ENCODE results near the gene OSBP2. TPM values are rescaled to one million over a fixed set of nuclear protein-coding genes. Genes with fewer than 3 reads are reported as not detected.
A peak's percentile ranks its signal among the peaks of the same experiment; 100 is the strongest.

OSBP2 gene
- polyA plus RNA-seq, 1 donor (not counting 4 experiments of a cell fraction or from before 2014, with no cell fraction given) = 3.0 TPM

GRCh38 chr22:30949934-30950660 is 255.4 kb downstream of the OSBP2 start:
- Histone ChIP-seq H3K9me3 (ENCODE audit: control insufficient read depth, low read depth, low read length) (no peaks in the 10 kb centered on the region), H3K36me3 (ENCODE audit: control insufficient read depth in 2 of 2, extremely low read depth in 1 of 2, insufficient read depth in 2 of 2, low read length in 2 of 2) (peaks cover 8 to 9% of the 10 kb centered on the region in 2 experiments), H3K9ac (ENCODE audit: control insufficient read depth, extremely low read depth, insufficient read depth, low read length) (no peak overlapping the region), H3K4me1 (ENCODE audit: control insufficient read depth, extremely low read depth, insufficient read depth, low read length) (peaks cover 36% of the 10 kb centered on the region), H3K9me1 (ENCODE audit: control insufficient read depth, extremely low read depth, insufficient read depth, low read length) (no peaks in the 10 kb centered on the region), H3K4me2 (ENCODE audit: control insufficient read depth, extremely low read depth, insufficient read depth, low read depth, low read length) (no peak overlapping the region), H3K27ac (ENCODE audit: control insufficient read depth, insufficient read depth, low read length) (no peak overlapping the region), H4K20me1 (ENCODE audit: control insufficient read depth, extremely low read depth, insufficient read depth, low read length) (no peaks in the 10 kb centered on the region), H3K27me3 (ENCODE audit: control insufficient read depth, extremely low read depth, insufficient read depth, low read length) (no peaks in the 10 kb centered on the region), H3K4me3 (ENCODE audit: control insufficient read depth in 2 of 3, extremely low read depth in 1 of 3, insufficient read depth in 2 of 3, low read depth in 1 of 3, low read length in 3 of 3) (no peak overlapping the region), H2AFZ (ENCODE audit: control insufficient read depth, low read length) (no peak overlapping the region), H3K79me2 (ENCODE audit: control insufficient read depth, insufficient read depth, low read length) (no peaks in the 10 kb centered on the region)
- dilution Hi-C loops (cut with MboI; ENCODE audit: extremely low pct_ligation_motif_present, low sequenced_read_pairs) = loop anchor here (25.0 kb wide), 1 partner anchor 112 kb away; no protein-coding TSS in a partner anchor
- DNase-seq (ENCODE audit: low read depth, low spot score) (no peak), FAIRE-seq (no peak)
- TF ChIP-seq, protein P1, sequence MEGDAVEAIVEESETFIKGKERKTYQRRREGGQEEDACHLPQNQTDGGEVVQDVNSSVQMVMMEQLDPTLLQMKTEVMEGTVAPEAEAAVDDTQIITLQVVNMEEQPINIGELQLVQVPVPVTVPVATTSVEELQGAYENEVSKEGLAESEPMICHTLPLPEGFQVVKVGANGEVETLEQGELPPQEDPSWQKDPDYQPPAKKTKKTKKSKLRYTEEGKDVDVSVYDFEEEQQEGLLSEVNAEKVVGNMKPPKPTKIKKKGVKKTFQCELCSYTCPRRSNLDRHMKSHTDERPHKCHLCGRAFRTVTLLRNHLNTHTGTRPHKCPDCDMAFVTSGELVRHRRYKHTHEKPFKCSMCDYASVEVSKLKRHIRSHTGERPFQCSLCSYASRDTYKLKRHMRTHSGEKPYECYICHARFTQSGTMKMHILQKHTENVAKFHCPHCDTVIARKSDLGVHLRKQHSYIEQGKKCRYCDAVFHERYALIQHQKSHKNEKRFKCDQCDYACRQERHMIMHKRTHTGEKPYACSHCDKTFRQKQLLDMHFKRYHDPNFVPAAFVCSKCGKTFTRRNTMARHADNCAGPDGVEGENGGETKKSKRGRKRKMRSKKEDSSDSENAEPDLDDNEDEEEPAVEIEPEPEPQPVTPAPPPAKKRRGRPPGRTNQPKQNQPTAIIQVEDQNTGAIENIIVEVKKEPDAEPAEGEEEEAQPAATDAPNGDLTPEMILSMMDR (optimal IDR thresholded peaks at IDR 0.05 in 1 of 3, IDR thresholded peaks at IDR 0.05 in 1 of 3, conservative IDR thresholded peaks at IDR 0.05 in 1 of 3; ENCODE audit: extremely low read depth in 1 of 3, insufficient read depth in 2 of 3, low read length in 3 of 3) = peak in 2 of 3 experiments; percentile 9 to 21
- TF ChIP-seq EZH2 (IDR thresholded peaks at IDR 0.05; ENCODE audit: low read length) = no peak

DNA sequence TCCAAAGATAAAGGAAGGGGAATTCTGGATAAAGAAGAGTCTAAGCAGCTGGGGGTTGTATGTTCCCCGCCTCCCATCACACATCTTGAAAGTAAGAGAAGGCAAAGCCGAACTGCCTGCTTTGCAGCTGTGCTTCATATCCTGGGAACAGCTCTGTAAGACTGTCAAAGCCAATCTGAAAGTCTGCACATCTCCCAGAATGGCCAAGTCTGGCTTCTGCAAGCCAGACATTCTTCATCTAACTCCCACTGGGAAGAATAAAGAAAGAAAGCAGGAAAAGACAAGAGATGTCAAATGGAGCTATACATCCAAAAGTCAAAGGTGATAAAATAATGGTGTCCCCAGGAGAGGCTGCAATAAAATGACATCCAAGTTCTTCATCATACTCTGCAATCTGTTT is 258.5 kb downstream of the OSBP2 start:
- DNase-seq (ENCODE audit: low read depth, low spot score) (no peak), FAIRE-seq (no peak)
- no peaks in the 10 kb centered on the region for H3K9me3 ChIP-seq (ENCODE audit: control insufficient read depth, low read depth, low read length)
- no peak overlapping the region for H3K4me2 ChIP-seq (ENCODE audit: control insufficient read depth, extremely low read depth, insufficient read depth, low read depth, low read length)
- H2AFZ ChIP-seq (ENCODE audit: control insufficient read depth, low read length) = no peak overlapping the region
- H4K20me1 ChIP-seq (ENCODE audit: control insufficient read depth, extremely low read depth, insufficient read depth, low read length) = no peaks in the 10 kb centered on the region
- H3K9me1 ChIP-seq (ENCODE audit: control insufficient read depth, extremely low read depth, insufficient read depth, low read length) = no peaks in the 10 kb centered on the region
- TF ChIP-seq, protein P1 (optimal IDR thresholded peaks at IDR 0.05 in 1 of 3, IDR thresholded peaks at IDR 0.05 in 1 of 3, conservative IDR thresholded peaks at IDR 0.05 in 1 of 3; ENCODE audit: extremely low read depth in 1 of 3, insufficient read depth in 2 of 3, low read length in 3 of 3) = no peak
- TF ChIP-seq EZH2 (IDR thresholded peaks at IDR 0.05; ENCODE audit: low read length) = no peak
- dilution Hi-C loops (cut with MboI; ENCODE audit: extremely low pct_ligation_motif_present, low sequenced_read_pairs) = loop anchor here (25.0 kb wide), 1 partner anchor 109 kb away; no protein-coding TSS in a partner anchor
- no peaks in the 10 kb centered on the region for H3K27me3 ChIP-seq (ENCODE audit: control insufficient read depth, extremely low read depth, insufficient read depth, low read length)
- H3K4me3 ChIP-seq (ENCODE audit: control insufficient read depth in 2 of 3, extremely low read depth in 1 of 3, insufficient read depth in 2 of 3, low read depth in 1 of 3, low read length in 3 of 3) = no peak overlapping the region
- H3K4me1 ChIP-seq (ENCODE audit: control insufficient read depth, extremely low read depth, insufficient read depth, low read length) = peaks cover 5% of the 10 kb centered on the region
- H3K36me3 ChIP-seq (ENCODE audit: control insufficient read depth in 2 of 2, extremely low read depth in 1 of 2, insufficient read depth in 2 of 2, low read length in 2 of 2) = peaks cover 9 to 10% of the 10 kb centered on the region in 2 experiments
- H3K79me2 ChIP-seq (ENCODE audit: control insufficient read depth, insufficient read depth, low read length) = no peaks in the 10 kb centered on the region
- no peak overlapping the region for H3K27ac ChIP-seq (ENCODE audit: control insufficient read depth, insufficient read depth, low read length)
- H3K9ac ChIP-seq (ENCODE audit: control insufficient read depth, extremely low read depth, insufficient read depth, low read length) = no peak overlapping the region

All from keratinocyte (primary cell).